Lower leg skin (tissue), 4 donors: ENCODE measurements around the gene ORC2. TPM values are rescaled to one million over a fixed set of nuclear protein-coding genes. Genes with fewer than 3 reads are reported as not detected.

Experiments used
- DNase-seq, 2 donors: peaks; one replicate each; pipeline ENCODE4 v3.0.0-alpha.2; 2019; ENCODE audit warnings: low spot score in 2 of 2
- H3K4me3 ChIP-seq: fragments of 200-600 bp; sonication (generic); 2 replicates; pipeline ENCODE4 v1.5.1; 2017; ENCODE audit warnings: mild to moderate bottlenecking, low read depth; ENCODE audit not compliant: poor library complexity, severe bottlenecking
- CTCF ChIP-seq, 3 donors: fragments of 450-650 bp; IDR thresholded peaks; one replicate each; pipeline ENCODE4 v1.5.1; 2016; ENCODE audit warnings: antibody characterized with exemption in 3 of 3, mild to moderate bottlenecking in 3 of 3, moderate library complexity in 2 of 3
- POLR2A ChIP-seq, 2 donors: fragments of 450-650 bp; IDR thresholded peaks; one replicate each; pipeline ENCODE4 v1.6.1; 2016 to 2017; ENCODE audit warnings: antibody characterized with exemption in 2 of 2, mild to moderate bottlenecking in 1 of 2, moderate library complexity in 1 of 2
- WGBS, 2 donors: methylation state at CpG; one replicate each; pipeline ENCODE4 v1.1.5; 2018; 5-methylcytosine and 5-hydroxymethylcytosine counted together
- intact Hi-C: fragments of 100-400 bp; cut with DNase I; formaldehyde crosslinking; loops from one replicate; pipeline ENCODE4 v1.15.0; 2023; ENCODE audit warnings: low total_unique reads
- total RNA-seq, 4 donors: library from RNA; depleted of rRNA; stranded (reverse); fragments of >200 nt; gene quantifications; one replicate each; pipeline ENCODE4 v1.1.0, GENCODE V29; 2016

ORC2 gene
- total RNA-seq, 4 donors from 2014 or later, result 10.1 to 20.8 (median 15.5) TPM

DNA sequence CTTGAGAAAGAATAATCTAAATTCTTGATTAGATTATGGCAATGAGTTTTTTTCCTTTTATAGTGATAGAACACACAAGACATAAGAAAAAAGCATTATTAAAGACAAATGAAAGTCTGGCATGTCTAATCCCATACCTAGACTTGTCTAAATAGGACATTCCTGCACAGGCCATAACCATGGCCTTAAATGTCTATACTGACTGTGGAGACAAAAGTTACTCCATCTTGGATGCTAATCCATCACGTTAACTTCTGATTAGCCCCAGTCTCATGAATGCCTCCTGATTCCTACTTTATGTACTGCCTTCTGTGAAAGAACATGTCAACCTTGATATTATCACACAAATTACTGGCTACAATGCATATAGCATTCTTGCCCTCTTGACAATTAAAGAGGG lies 23.6 kb downstream of the ORC2 start:
- WGBS, 2 donors, result 90% methylated on average over 1 of the region's 1 CpG
- H3K4me3 ChIP-seq, result no peak overlapping the region
- intact Hi-C loops, result no loop called here
- no peak for TF ChIP-seq POLR2A (IDR thresholded peaks at IDR 0.05)
- TF ChIP-seq CTCF (IDR thresholded peaks at IDR 0.05), result no peak
- no peak for DNase-seq

GRCh38 chr2:200930947-200931626 lies 32.4 kb downstream of the ORC2 start:
- intact Hi-C loops, result no loop called here
- no peak for TF ChIP-seq POLR2A (IDR thresholded peaks at IDR 0.05)
- TF ChIP-seq CTCF (IDR thresholded peaks at IDR 0.05), result no peak
- no peak for DNase-seq
- H3K4me3 ChIP-seq, result no peak overlapping the region
- 81 to 84% methylated on average over 3 of the region's 3 CpGs for WGBS, 2 donors

GRCh38 chr2:200929334-200930249 lies 33.9 kb downstream of the ORC2 start:
- WGBS, 2 donors, result 90 to 94% methylated on average over 2 of the region's 2 CpGs
- no peak overlapping the region for H3K4me3 ChIP-seq
- DNase-seq, result no peak
- TF ChIP-seq POLR2A (IDR thresholded peaks at IDR 0.05), result no peak
- no peak for TF ChIP-seq CTCF (IDR thresholded peaks at IDR 0.05)
- intact Hi-C loops, result no loop called here

- 81 to 91% methylated on average over 6 of the region's 6 CpGs for WGBS, 2 donors
- TF ChIP-seq CTCF (IDR thresholded peaks at IDR 0.05), result no peak
These were observed 41.0 kb downstream of the ORC2 start for GRCh38 chr2:200922439-200922838.

GRCh38 chr2:200913654-200914053 lies 49.8 kb downstream of the ORC2 start:
- intact Hi-C loops, result no loop called here
- H3K4me3 ChIP-seq, result no peak overlapping the region
- TF ChIP-seq CTCF (IDR thresholded peaks at IDR 0.05) (no peak), POLR2A (IDR thresholded peaks at IDR 0.05) (no peak)
- DNase-seq, result no peak

More at GRCh38 chr2:200922439-200922838, 41.0 kb downstream of the ORC2 start:
- no peak overlapping the region for H3K4me3 ChIP-seq
- DNase-seq, result no peak
- intact Hi-C loops, result no loop called here
